GM23338 (cell line): Measurements from ENCODE around the gene DCLRE1B. TPM values are rescaled to one million over a fixed set of nuclear protein-coding genes. Genes with fewer than 3 reads are reported as not detected.

ENCODE experiments used
- ATAC-seq: fragments of 200-7000 bp; cut with Tn5 transposase; 3 replicates; pipeline ENCODE4 v1.9.1; 2020
- DNase-seq: peaks from one replicate; pipeline ENCODE4 v3.0.0-alpha.2; 2015; ENCODE audit warnings: low spot score
- H2AFZ ChIP-seq: fragments of 200-600 bp; sonication (generic); 2 replicates; pipeline ENCODE4 v1.8.0; 2016; ENCODE audit warnings: antibody characterized with exemption, mild to moderate bottlenecking, moderate library complexity
- H3F3A ChIP-seq: fragments of 200-600 bp; sonication (generic); replicated peaks from 2 replicates; pipeline ENCODE4 v1.8.0; 2017; ENCODE audit warnings: antibody characterized with exemption, mixed run types, low read depth
- H3K27ac ChIP-seq: fragments of 200-600 bp; sonication (generic); 2 replicates; pipeline ENCODE4 v1.6.1; 2016; ENCODE audit warnings: low read depth
- H3K27me3 ChIP-seq: fragments of 200-600 bp; sonication (generic); 2 replicates; pipeline ENCODE4 v1.8.0; 2016; ENCODE audit warnings: mild to moderate bottlenecking, mixed run types, moderate library complexity; ENCODE audit not compliant: insufficient read depth
- H3K36me3 ChIP-seq: fragments of 200-600 bp; sonication (generic); 2 replicates; pipeline ENCODE4 v1.8.0; 2016; ENCODE audit warnings: mild to moderate bottlenecking; ENCODE audit not compliant: insufficient read depth
- H3K4me1 ChIP-seq: fragments of 200-600 bp; sonication (generic); 2 replicates; pipeline ENCODE4 v1.8.0; 2016; ENCODE audit warnings: mild to moderate bottlenecking, moderate library complexity; ENCODE audit not compliant: insufficient read depth
- H3K4me2 ChIP-seq: fragments of 200-600 bp; sonication (generic); 2 replicates; pipeline ENCODE4 v1.7.1; 2017; ENCODE audit warnings: mixed run types
- H3K4me3 ChIP-seq: fragments of 200-600 bp; sonication (generic); 2 replicates; pipeline ENCODE4 v1.6.1; 2016; ENCODE audit warnings: mixed run types
- H3K79me2 ChIP-seq: fragments of 200-600 bp; sonication (generic); replicated peaks from 2 replicates; pipeline ENCODE4 v1.8.0; 2017; ENCODE audit warnings: mild to moderate bottlenecking; ENCODE audit not compliant: insufficient read depth
- H3K9me2 ChIP-seq: fragments of 200-600 bp; sonication (generic); 2 replicates; pipeline ENCODE4 v1.8.0; 2017; ENCODE audit not compliant: insufficient read depth
- H4K20me1 ChIP-seq: fragments of 200-600 bp; sonication (generic); replicated peaks from 2 replicates; pipeline ENCODE4 v1.8.0; 2017; ENCODE audit warnings: mild to moderate bottlenecking; ENCODE audit not compliant: insufficient read depth
- H3K27ac Mint-ChIP-seq: 2 replicates; pipeline ENCODE4 v1.8.0; 2020; ENCODE audit warnings: inconsistent platforms, mild to moderate bottlenecking, moderate library complexity, mixed read lengths
- H3K27me3 Mint-ChIP-seq: 3 replicates; pipeline ENCODE4 v1.8.0; 2022; ENCODE audit warnings: low read depth, mild to moderate bottlenecking, moderate library complexity, mixed read lengths, inconsistent platforms; ENCODE audit not compliant: insufficient read depth, poor library complexity
- H3K36me3 Mint-ChIP-seq: 3 replicates; pipeline ENCODE4 v1.8.0; 2021; ENCODE audit warnings: low read depth, mild to moderate bottlenecking, inconsistent platforms, moderate library complexity, mixed read lengths
- H3K4me1 Mint-ChIP-seq: 3 replicates; pipeline ENCODE4 v1.8.0; 2020; ENCODE audit warnings: mild to moderate bottlenecking, inconsistent platforms, mixed read lengths
- H3K4me3 Mint-ChIP-seq: 3 replicates; pipeline ENCODE4 v1.8.0; 2021; ENCODE audit warnings: moderate library complexity, mild to moderate bottlenecking, inconsistent platforms, mixed read lengths
- H3K9me3 Mint-ChIP-seq: 3 replicates; pipeline ENCODE4 v1.8.0; 2020; ENCODE audit warnings: moderate library complexity, mild to moderate bottlenecking, inconsistent platforms, mixed read lengths
- CREB1 ChIP-seq: fragments of 250-450 bp; sonication (Bioruptor Pico); IDR thresholded peaks from 2 replicates; pipeline ENCODE4 v1.5.0; 2020; ENCODE audit warnings: low read depth, mild to moderate bottlenecking, moderate library complexity
- EZH2 ChIP-seq: fragments of 200-600 bp; sonication (generic); IDR thresholded peaks from one replicate; pipeline ENCODE4 v1.8.0; 2017; ENCODE audit warnings: antibody characterized with exemption, mild to moderate bottlenecking, low read depth; ENCODE audit not compliant: unreplicated experiment
- EZH2phosphoT487 ChIP-seq: fragments of 200-600 bp; sonication (generic); IDR thresholded peaks from one replicate; pipeline ENCODE4 v1.8.1; 2018; ENCODE audit warnings: antibody characterized with exemption; ENCODE audit not compliant: unreplicated experiment
- JUNB ChIP-seq: IDR thresholded peaks from one replicate; pipeline ENCODE4 v1.6.1; 2016; ENCODE audit warnings: antibody characterized with exemption; ENCODE audit not compliant: unreplicated experiment
- NANOG ChIP-seq: IDR thresholded peaks from 2 replicates; pipeline ENCODE4 v1.6.1; 2016; ENCODE audit warnings: antibody characterized with exemption, borderline replicate concordance
- POLR2AphosphoS5 ChIP-seq: IDR thresholded peaks from 2 replicates; pipeline ENCODE4 v1.6.1; 2016; ENCODE audit warnings: antibody characterized with exemption, low read depth
- STAT1 ChIP-seq: IDR thresholded peaks from one replicate; pipeline ENCODE4 v1.6.1; 2016; ENCODE audit warnings: antibody characterized with exemption; ENCODE audit not compliant: unreplicated experiment
- ZNF114 ChIP-seq: fragments of 250-450 bp; sonication (Bioruptor Pico); IDR thresholded peaks from 2 replicates; pipeline ENCODE4 v1.5.0; 2020; ENCODE audit warnings: mild to moderate bottlenecking, moderate library complexity
- ZNF331 ChIP-seq: fragments of 250-450 bp; sonication (Bioruptor Pico); IDR thresholded peaks from 2 replicates; pipeline ENCODE4 v1.5.0; 2020; ENCODE audit warnings: low read depth, mild to moderate bottlenecking, moderate library complexity
- polyA plus RNA-seq: library from polyadenylated mRNA; unstranded; fragments of >200 nt; fragmentation: Nextera tagmentation; extraction: Ambion mirVana; gene quantifications from 2 replicates; pipeline ENCODE4 v1.2.1, GENCODE V29; 2016
- total RNA-seq: library from RNA; depleted of rRNA; stranded (reverse); fragments of >200 nt; shearing (Covaris generic); gene quantifications from 2 replicates; pipeline ENCODE4 v1.2.3, GENCODE V29; 2014
- TF ChIP-seq, protein P1 (sequence below): IDR thresholded peaks from one replicate; pipeline ENCODE4 v1.6.1; 2018; ENCODE audit warnings: antibody characterized with exemption; ENCODE audit not compliant: unreplicated experiment
- TF ChIP-seq, protein P2 (sequence below): fragments of 250-450 bp; sonication (Bioruptor Pico); IDR thresholded peaks from 2 replicates; pipeline ENCODE4 v1.5.0; 2020; ENCODE audit warnings: mild to moderate bottlenecking, moderate library complexity
- TF ChIP-seq, protein P3 (sequence below), 2 experiments: fragments of 200-600 bp in 1 of 2; sonication (generic) in 1 of 2; conservative IDR thresholded peaks; 2 replicates each; pipeline versions ENCODE4 v1.5.1 to v1.6.1; 2016 to 2017; ENCODE audit warnings: antibody characterized with exemption in 2 of 2, low read depth in 2 of 2, mild to moderate bottlenecking in 2 of 2, moderate library complexity in 1 of 2
- TF ChIP-seq, protein P4 (sequence below): IDR thresholded peaks from 2 replicates; pipeline ENCODE4 v1.6.1; 2016; ENCODE audit warnings: antibody characterized with exemption

Gene DCLRE1B
- total and polyA plus RNA-seq, 2 experiments from 2014 or later = 6.3 to 9.7 TPM

DNA sequence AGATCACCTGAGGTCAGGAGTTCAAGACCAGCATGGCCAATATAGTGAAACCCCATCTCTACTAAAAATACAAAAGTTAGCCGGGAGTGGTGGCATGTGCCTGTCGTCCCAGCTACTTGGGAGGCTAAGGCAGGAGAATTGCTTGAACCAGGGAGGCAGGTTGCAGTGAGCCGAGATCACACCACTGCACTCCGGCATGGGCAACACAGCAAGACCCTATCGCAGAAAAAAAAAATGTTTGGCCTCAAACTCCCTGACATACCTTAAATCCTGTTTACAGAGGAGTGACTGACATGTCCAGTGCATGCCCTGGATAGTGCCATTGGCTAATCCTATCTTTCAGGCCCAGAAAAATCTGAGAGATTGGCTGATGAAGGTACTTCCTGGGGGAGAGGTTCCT lies 11.8 kb downstream of the DCLRE1B start:
- Mint-ChIP-seq H3K27ac (no peak overlapping the region), H3K27me3 (no peaks in the 10 kb centered on the region), H3K36me3 (no peaks in the 10 kb centered on the region), H3K4me1 (peaks cover 3% of the 10 kb centered on the region; the same call in 1 of the 3 replicates), H3K4me3 (no peak overlapping the region), H3K9me3 (no peaks in the 10 kb centered on the region)
- Histone ChIP-seq H3K27ac (no peak overlapping the region), H3K4me1 (no peaks in the 10 kb centered on the region), H3K79me2 (no peaks in the 10 kb centered on the region), H3K27me3 (no peaks in the 10 kb centered on the region), H3K36me3 (peaks cover 2% of the 10 kb centered on the region; the same call in 1 of the 2 replicates), H2AFZ (no peak overlapping the region), H3K9me2 (peaks cover 3% of the 10 kb centered on the region; the same call in 1 of the 2 replicates), H3K4me2 (no peak overlapping the region), H3K4me3 (no peak overlapping the region), H3F3A (no peaks in the 10 kb centered on the region), H4K20me1 (no peaks in the 10 kb centered on the region)
- TF ChIP-seq, protein P1, sequence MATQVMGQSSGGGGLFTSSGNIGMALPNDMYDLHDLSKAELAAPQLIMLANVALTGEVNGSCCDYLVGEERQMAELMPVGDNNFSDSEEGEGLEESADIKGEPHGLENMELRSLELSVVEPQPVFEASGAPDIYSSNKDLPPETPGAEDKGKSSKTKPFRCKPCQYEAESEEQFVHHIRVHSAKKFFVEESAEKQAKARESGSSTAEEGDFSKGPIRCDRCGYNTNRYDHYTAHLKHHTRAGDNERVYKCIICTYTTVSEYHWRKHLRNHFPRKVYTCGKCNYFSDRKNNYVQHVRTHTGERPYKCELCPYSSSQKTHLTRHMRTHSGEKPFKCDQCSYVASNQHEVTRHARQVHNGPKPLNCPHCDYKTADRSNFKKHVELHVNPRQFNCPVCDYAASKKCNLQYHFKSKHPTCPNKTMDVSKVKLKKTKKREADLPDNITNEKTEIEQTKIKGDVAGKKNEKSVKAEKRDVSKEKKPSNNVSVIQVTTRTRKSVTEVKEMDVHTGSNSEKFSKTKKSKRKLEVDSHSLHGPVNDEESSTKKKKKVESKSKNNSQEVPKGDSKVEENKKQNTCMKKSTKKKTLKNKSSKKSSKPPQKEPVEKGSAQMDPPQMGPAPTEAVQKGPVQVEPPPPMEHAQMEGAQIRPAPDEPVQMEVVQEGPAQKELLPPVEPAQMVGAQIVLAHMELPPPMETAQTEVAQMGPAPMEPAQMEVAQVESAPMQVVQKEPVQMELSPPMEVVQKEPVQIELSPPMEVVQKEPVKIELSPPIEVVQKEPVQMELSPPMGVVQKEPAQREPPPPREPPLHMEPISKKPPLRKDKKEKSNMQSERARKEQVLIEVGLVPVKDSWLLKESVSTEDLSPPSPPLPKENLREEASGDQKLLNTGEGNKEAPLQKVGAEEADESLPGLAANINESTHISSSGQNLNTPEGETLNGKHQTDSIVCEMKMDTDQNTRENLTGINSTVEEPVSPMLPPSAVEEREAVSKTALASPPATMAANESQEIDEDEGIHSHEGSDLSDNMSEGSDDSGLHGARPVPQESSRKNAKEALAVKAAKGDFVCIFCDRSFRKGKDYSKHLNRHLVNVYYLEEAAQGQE = no peak
- TF ChIP-seq EZH2 (no peak), NANOG (no peak), STAT1 (no peak), POLR2AphosphoS5 (no peak), EZH2phosphoT487 (no peak), JUNB (no peak), ZNF331 (CRISPR knock-in tag) (no peak), ZNF114 (no peak), CREB1 (CRISPR knock-in tag) (no peak)
- TF ChIP-seq, protein P2, sequence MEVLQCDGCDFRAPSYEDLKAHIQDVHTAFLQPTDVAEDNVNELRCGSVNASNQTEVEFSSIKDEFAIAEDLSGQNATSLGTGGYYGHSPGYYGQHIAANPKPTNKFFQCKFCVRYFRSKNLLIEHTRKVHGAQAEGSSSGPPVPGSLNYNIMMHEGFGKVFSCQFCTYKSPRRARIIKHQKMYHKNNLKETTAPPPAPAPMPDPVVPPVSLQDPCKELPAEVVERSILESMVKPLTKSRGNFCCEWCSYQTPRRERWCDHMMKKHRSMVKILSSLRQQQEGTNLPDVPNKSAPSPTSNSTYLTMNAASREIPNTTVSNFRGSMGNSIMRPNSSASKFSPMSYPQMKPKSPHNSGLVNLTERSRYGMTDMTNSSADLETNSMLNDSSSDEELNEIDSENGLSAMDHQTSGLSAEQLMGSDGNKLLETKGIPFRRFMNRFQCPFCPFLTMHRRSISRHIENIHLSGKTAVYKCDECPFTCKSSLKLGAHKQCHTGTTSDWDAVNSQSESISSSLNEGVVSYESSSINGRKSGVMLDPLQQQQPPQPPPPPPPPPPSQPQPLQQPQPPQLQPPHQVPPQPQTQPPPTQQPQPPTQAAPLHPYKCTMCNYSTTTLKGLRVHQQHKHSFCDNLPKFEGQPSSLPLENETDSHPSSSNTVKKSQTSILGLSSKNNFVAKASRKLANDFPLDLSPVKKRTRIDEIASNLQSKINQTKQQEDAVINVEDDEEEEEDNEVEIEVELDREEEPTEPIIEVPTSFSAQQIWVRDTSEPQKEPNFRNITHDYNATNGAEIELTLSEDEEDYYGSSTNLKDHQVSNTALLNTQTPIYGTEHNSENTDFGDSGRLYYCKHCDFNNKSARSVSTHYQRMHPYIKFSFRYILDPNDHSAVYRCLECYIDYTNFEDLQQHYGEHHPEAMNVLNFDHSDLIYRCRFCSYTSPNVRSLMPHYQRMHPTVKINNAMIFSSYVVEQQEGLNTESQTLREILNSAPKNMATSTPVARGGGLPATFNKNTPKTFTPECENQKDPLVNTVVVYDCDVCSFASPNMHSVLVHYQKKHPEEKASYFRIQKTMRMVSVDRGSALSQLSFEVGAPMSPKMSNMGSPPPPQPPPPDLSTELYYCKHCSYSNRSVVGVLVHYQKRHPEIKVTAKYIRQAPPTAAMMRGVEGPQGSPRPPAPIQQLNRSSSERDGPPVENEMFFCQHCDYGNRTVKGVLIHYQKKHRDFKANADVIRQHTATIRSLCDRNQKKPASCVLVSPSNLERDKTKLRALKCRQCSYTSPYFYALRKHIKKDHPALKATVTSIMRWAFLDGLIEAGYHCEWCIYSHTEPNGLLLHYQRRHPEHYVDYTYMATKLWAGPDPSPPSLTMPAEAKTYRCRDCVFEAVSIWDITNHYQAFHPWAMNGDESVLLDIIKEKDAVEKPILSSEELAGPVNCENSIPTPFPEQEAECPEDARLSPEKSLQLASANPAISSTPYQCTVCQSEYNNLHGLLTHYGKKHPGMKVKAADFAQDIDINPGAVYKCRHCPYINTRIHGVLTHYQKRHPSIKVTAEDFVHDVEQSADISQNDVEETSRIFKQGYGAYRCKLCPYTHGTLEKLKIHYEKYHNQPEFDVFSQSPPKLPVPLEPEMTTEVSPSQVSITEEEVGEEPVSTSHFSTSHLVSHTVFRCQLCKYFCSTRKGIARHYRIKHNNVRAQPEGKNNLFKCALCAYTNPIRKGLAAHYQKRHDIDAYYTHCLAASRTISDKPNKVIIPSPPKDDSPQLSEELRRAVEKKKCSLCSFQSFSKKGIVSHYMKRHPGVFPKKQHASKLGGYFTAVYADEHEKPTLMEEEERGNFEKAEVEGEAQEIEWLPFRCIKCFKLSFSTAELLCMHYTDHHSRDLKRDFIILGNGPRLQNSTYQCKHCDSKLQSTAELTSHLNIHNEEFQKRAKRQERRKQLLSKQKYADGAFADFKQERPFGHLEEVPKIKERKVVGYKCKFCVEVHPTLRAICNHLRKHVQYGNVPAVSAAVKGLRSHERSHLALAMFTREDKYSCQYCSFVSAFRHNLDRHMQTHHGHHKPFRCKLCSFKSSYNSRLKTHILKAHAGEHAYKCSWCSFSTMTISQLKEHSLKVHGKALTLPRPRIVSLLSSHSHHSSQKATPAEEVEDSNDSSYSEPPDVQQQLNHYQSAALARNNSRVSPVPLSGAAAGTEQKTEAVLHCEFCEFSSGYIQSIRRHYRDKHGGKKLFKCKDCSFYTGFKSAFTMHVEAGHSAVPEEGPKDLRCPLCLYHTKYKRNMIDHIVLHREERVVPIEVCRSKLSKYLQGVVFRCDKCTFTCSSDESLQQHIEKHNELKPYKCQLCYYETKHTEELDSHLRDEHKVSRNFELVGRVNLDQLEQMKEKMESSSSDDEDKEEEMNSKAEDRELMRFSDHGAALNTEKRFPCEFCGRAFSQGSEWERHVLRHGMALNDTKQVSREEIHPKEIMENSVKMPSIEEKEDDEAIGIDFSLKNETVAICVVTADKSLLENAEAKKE = no peak
- TF ChIP-seq, protein P3, sequence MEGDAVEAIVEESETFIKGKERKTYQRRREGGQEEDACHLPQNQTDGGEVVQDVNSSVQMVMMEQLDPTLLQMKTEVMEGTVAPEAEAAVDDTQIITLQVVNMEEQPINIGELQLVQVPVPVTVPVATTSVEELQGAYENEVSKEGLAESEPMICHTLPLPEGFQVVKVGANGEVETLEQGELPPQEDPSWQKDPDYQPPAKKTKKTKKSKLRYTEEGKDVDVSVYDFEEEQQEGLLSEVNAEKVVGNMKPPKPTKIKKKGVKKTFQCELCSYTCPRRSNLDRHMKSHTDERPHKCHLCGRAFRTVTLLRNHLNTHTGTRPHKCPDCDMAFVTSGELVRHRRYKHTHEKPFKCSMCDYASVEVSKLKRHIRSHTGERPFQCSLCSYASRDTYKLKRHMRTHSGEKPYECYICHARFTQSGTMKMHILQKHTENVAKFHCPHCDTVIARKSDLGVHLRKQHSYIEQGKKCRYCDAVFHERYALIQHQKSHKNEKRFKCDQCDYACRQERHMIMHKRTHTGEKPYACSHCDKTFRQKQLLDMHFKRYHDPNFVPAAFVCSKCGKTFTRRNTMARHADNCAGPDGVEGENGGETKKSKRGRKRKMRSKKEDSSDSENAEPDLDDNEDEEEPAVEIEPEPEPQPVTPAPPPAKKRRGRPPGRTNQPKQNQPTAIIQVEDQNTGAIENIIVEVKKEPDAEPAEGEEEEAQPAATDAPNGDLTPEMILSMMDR (conservative IDR thresholded peaks at IDR 0.05; ENCODE audit: low read depth in 2 of 2) = no peak
- TF ChIP-seq, protein P4, sequence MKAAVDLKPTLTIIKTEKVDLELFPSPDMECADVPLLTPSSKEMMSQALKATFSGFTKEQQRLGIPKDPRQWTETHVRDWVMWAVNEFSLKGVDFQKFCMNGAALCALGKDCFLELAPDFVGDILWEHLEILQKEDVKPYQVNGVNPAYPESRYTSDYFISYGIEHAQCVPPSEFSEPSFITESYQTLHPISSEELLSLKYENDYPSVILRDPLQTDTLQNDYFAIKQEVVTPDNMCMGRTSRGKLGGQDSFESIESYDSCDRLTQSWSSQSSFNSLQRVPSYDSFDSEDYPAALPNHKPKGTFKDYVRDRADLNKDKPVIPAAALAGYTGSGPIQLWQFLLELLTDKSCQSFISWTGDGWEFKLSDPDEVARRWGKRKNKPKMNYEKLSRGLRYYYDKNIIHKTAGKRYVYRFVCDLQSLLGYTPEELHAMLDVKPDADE = no peak
- ATAC-seq (no peak), DNase-seq (no peak)
